D721Med (cell line): ENCODE measurements around the gene NFATC3.

Experiments
- DNase-seq: peaks from one replicate; pipeline ENCODE4 v3.0.0; 2011; ENCODE audit warnings: low spot score; ENCODE audit not compliant: insufficient read length
- FAIRE-seq: peaks from 2 replicates; lab custom pipeline; 2011; peaks lifted over from hg19 to GRCh38; lab: Jason Lieb, UNC
- TF ChIP-seq, protein P1 (sequence below): IDR thresholded peaks from 2 replicates; pipeline ENCODE4 v1.5.1; 2012; ENCODE audit warnings: mild to moderate bottlenecking, control low read depth; ENCODE audit not compliant: insufficient read depth; ENCODE audit errors: missing control alignments

The NFATC3 gene

DNA sequence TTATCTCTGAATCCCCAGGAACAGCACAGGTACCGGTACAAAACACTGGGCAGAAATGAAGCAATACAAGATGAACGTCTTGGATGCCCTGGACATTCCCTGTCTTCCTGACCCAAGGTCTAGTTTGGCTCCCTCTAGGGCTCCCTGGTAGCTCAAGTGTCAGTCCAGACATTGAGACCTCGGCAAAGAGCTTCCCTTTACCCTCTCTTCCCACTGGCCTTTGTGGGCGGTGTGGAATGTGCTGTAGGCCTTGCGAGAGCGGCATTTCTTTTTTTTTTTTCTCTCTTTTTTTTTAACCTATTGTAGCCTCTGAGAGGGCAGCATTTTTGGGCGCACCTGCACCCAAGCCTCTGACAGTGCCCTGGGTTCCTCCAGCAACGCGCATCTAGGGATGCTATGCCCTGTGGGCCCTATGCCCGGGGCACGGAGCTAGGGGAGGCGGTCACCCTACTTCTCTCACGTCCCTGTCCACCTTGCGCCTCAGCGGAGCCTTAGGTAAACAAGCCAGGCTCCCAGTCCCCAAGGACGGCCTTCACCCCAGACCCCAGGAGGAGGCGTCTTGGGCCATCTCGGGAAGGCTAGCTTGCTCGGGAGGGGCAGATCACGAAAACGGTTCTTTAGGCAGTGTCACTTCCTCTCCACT, 1.2 kb upstream of the NFATC3 start:
- DNase-seq = no peak
- FAIRE-seq = no peak
- TF ChIP-seq, protein P1, sequence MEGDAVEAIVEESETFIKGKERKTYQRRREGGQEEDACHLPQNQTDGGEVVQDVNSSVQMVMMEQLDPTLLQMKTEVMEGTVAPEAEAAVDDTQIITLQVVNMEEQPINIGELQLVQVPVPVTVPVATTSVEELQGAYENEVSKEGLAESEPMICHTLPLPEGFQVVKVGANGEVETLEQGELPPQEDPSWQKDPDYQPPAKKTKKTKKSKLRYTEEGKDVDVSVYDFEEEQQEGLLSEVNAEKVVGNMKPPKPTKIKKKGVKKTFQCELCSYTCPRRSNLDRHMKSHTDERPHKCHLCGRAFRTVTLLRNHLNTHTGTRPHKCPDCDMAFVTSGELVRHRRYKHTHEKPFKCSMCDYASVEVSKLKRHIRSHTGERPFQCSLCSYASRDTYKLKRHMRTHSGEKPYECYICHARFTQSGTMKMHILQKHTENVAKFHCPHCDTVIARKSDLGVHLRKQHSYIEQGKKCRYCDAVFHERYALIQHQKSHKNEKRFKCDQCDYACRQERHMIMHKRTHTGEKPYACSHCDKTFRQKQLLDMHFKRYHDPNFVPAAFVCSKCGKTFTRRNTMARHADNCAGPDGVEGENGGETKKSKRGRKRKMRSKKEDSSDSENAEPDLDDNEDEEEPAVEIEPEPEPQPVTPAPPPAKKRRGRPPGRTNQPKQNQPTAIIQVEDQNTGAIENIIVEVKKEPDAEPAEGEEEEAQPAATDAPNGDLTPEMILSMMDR = no peak

DNA sequence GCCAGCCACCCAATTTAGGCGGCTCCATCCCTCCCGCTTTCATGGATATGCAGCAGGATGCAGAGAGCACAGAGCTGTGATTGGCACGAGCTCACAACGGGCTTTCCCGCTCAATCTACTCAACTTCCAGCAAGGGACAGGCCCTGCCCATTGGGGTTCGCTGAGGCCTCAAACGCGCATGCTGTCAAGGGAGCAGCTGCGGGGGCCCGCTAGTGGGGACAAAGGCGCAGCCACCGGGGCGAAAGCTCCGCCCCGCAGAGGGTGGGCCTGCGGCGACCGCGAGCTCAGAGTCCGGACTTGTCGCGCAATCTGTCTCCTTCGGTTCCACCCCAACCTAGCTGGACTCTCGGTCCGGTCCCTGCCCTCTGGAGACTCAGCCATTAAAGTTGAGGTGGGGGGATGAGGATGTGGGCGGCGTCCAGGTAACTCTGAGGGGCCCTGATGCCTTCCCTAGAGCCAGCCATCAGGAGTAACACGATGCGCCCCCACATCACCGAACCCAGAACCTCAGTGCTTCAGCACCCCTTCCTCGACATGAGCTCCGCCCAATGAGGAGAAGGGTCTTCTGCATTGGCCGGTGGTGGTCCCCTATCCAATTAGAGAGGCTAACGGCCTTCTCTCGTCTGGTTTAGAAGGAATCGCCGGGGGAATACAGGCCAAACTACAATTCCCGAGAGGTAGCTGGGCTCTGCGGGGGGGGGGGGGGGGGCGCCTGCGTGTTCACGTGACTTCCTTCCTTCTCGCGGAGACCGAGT, 489 bp upstream of the NFATC3 start:
- FAIRE-seq (no peak), DNase-seq (peak; percentile 40)
- TF ChIP-seq, protein P1 = peak; percentile 4

DNA sequence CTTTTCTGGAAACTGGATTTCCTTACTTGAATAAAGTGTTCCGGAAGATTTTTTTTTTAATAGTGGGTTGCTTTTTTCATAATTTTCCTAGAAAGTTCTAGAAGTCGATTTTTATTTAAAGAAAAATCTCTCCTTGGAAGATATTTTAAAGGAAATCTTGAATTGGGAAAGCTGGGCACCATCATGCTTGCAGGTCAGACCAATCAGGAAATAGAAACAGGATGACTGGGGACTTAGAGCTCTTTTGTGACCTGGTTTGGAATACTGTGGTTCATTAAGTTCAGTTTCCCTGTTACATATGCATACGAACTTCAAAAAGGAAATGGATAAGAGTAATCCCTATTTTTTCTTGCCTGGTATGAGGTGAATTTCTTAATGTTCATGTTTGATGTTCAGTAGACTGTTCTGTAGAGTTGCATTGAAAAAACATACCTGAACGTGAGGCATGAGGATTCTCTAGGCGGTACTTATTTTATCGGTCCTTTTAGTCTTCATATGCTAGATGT, 1.2 kb downstream of the NFATC3 start:
- FAIRE-seq (no peak), DNase-seq (no peak)
- TF ChIP-seq, protein P1 = no peak

DNA sequence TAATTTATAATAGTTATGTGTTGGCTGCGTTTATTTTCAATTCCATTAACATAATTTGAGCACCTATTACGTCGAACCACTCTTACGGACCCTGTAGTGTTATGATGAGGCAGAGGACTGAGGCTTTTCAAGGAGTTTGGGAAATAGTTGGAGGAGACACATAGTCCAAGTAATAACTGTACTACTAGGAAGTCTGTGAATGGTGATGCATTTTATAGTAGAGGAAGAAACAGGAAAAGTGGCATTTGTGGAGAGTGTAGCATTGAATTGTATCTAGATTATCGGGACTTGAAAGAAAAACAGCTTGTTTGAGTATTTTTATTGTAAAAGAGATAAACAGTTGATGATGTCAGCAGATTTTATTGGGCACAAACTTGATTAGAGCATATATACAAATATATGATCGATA, 1.7 kb downstream of the NFATC3 start:
- no peak for DNase-seq

DNA sequence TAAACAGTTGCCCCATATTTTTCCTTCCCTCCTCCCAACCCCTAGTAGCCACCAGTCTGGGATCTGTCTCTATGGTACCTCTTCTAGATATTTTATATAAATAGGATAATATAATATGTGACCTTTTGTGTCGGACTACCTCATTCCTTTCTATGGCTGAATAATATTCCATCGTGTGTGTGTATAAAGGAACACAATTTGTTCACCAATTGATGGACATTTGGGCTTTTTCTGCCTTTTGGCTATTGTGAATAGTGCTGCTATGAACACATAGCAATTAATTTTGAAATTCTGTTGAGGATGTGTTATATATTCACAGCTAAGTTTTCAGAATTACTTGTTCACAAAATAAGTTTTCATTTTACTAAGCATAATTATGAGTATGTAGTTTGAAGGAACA, 2.5 kb downstream of the NFATC3 start:
- no peak for FAIRE-seq
- TF ChIP-seq, protein P1 = no peak
- no peak for DNase-seq

More for the DNA sequence above, 1.7 kb downstream of the NFATC3 start:
- TF ChIP-seq, protein P1 = no peak
- no peak for FAIRE-seq

DNA sequence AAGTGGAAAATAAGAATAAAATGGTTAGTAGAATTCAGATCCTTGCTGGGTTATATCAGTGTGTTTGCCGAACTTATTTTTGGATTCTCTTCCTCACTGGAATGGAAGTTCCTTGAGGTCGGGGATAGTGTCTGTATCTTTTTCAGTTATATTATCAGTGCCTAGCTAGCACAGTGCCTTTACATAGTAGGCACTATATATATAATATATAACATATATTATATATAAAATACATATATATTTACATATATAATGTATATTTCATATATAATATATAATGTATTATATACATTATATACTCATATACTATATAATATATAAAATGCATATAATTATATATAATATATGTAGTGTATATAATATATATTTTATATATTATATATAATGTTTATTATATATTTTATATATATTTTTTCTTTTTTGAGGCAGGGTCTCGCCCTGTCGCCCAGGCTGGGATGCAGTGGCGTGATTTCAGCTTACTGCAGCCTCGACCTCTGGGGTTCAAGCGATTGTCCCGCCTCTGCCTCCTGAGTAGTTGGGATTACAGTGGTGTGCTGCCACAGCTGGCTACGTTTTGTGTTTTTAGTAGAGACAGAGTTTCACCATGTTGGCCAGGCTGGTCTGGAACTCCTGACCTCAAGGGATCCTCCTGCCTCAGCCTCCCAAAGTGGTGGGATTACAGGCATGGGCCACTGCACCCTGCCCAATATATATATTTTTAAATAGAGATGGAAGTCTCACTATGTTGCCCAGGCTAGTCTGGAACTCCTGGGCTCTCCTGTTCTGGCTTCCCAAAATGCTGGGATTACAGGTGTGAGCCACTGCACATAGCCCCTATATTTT, 3.2 kb downstream of the NFATC3 start:
- TF ChIP-seq, protein P1 = no peak
- FAIRE-seq (no peak), DNase-seq (no peak)
